GM12892 (cell line): ENCODE measurements around the gene AK5.

Source experiments
- POLR2A ChIP-seq: IDR thresholded peaks from 2 replicates; pipeline ENCODE4 v1.6.1; 2011; ENCODE audit warnings: low read depth, low read length, control low read depth
- TAF1 ChIP-seq: IDR thresholded peaks from 2 replicates; pipeline ENCODE4 v1.6.1; 2011; ENCODE audit warnings: low read depth, mild to moderate bottlenecking, control low read depth, low read length, borderline replicate concordance

DNA sequence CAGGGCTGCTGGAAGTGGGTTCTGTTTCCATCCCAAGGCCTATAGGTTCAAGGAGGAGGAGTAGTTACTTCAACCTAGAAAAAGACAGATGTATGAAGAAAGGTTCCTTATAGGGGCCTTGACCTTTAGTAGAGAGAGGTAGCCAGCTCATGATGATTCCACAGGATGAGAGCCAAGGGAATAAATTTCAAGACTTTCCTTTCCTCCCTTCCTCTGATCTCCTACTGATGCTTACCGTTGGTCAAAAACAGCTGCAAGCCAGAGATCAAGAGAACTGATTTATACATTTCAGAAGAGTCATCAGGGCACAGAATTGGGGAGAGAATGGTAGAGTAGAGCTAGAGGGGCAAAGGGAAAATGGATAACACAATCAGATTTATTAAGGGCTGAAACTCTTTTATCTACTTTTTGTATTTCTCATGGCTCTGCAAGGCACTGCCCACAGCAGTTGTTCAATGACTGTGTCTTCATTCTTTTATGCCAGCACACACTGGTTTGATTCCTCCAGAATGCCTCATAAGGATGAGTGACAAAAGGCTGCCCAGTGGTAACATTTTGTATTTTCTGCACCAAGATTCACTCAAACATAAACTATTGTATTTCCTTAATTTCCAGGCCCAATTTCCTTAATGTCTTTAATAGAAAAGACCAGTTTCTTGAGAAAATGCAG, 37.4 kb downstream of the AK5 start:
- no peak for TF ChIP-seq POLR2A
- TF ChIP-seq TAF1 = no peak
